GM19438 (cell line): ENCODE measurements around the gene MIEF1.
"Not testable (repeated sequence)": the region's sequence is repeated elsewhere in the genome, so short reads cannot be mapped to it uniquely, and the experiment has no call there.

Experiments
- ATAC-seq: cut with Tn5 transposase; IDR thresholded peaks from one replicate; pipeline ENCODE4 v1.9.1; 2021; ENCODE audit warnings: low read depth; ENCODE audit not compliant: unreplicated experiment

MIEF1 gene

GRCh38 chr22:39489094-39490068 is 12.7 kb upstream of the MIEF1 start:
- ATAC-seq = no peak

GRCh38 chr22:39490135-39490798 is 11.8 kb upstream of the MIEF1 start:
- no peak for ATAC-seq

GRCh38 chr22:39490966-39491680 is 11.0 kb upstream of the MIEF1 start:
- ATAC-seq = no peak

- ATAC-seq = no peak
Observed at GRCh38 chr22:39491696-39492095, 10.4 kb upstream of the MIEF1 start.

- no peak for ATAC-seq
Observed at GRCh38 chr22:39492186-39492585, 9.9 kb upstream of the MIEF1 start.

- ATAC-seq = no peak
Observed at GRCh38 chr22:39493759-39494158, 8.3 kb upstream of the MIEF1 start.

GRCh38 chr22:39494471-39495120 is 7.5 kb upstream of the MIEF1 start:
- no peak for ATAC-seq

GRCh38 chr22:39496131-39496838 is 5.8 kb upstream of the MIEF1 start:
- ATAC-seq = no peak

GRCh38 chr22:39497429-39497828 is 4.7 kb upstream of the MIEF1 start:
- no peak for ATAC-seq

- ATAC-seq = no peak
Observed at GRCh38 chr22:39498368-39498767, 3.7 kb upstream of the MIEF1 start.

- ATAC-seq = no peak
Observed at GRCh38 chr22:39498802-39499201, 3.3 kb upstream of the MIEF1 start.

- no peak for ATAC-seq
Observed at GRCh38 chr22:39500101-39500500, 2.0 kb upstream of the MIEF1 start.

- no peak for ATAC-seq
Observed at GRCh38 chr22:39501644-39502108, 414 bp upstream of the MIEF1 start.

- no peak for ATAC-seq
Observed at GRCh38 chr22:39502789-39503409, 809 bp downstream of the MIEF1 start.

- no peak for ATAC-seq
Observed at GRCh38 chr22:39503630-39504029, 1.5 kb downstream of the MIEF1 start.

- ATAC-seq = no peak
Observed at GRCh38 chr22:39504071-39504470, 2.0 kb downstream of the MIEF1 start.

GRCh38 chr22:39507021-39507420 is 4.9 kb downstream of the MIEF1 start:
- ATAC-seq = not testable (repeated sequence)

GRCh38 chr22:39508393-39508792 is 6.3 kb downstream of the MIEF1 start:
- ATAC-seq = no peak

GRCh38 chr22:39510529-39511149 is 8.5 kb downstream of the MIEF1 start:
- no peak for ATAC-seq
